HepG2 (cell line): ENCODE measurements around the gene ACSL4. TPM values are rescaled to one million over a fixed set of nuclear protein-coding genes. Genes with fewer than 3 reads are reported as not detected.

Source experiments
- ATAC-seq: fragments of 200-7000 bp; cut with Tn5 transposase; 3 replicates; pipeline ENCODE4 v1.9.1; 2020; ENCODE audit warnings: mild to moderate bottlenecking, moderate library complexity
- BruUV-seq: library from RNA; stranded (reverse); fragments of 400-500 nt; replicated peaks from 2 replicates; lab custom pipeline; 2021; lab: Mats Ljungman, UMichigan
- CTCF ChIA-PET: fragments of 300-600 bp; formaldehyde crosslinking; extraction: SDS; loops from one replicate; lab custom pipeline; 2021; ENCODE audit warnings: low total read pairs, inconsistent platforms, low intra/inter-chr PET ratio; lab: Yijun Ruan, JAX
- POLR2A ChIA-PET: fragments of 350-600 bp; sonication (Branson Sonifier 250); formaldehyde crosslinking; loops from one replicate; lab custom pipeline; 2020; ENCODE audit warnings: antibody characterized with exemption, inconsistent platforms; lab: Yijun Ruan, JAX
- DNase-seq: peaks from one replicate; pipeline ENCODE4 v3.0.0-alpha.2; 2015; ENCODE audit warnings: low spot score
- FAIRE-seq: peaks from 3 replicates; lab custom pipeline; 2011; peaks lifted over from hg19 to GRCh38; lab: Jason Lieb, UNC
- H2AFZ ChIP-seq: one replicate; pipeline ENCODE4 v1.6.1; 2011; ENCODE audit warnings: low read length, inconsistent platforms
- H3K27ac ChIP-seq: fragments of 300-600 bp; 3 replicates; pipeline ENCODE4 v1.8.0; 2011; ENCODE audit warnings: mixed run types, mild to moderate bottlenecking, mixed read lengths, low read length, inconsistent platforms; ENCODE audit not compliant: insufficient read depth; ENCODE audit errors: extremely low read length
- H3K27me3 ChIP-seq, 2 experiments: fragments of 200-600 bp in 1 of 2; 2 replicates in 1 of 2; 3 replicates in 1 of 2; pipeline versions ENCODE4 v1.6.0 to v1.8.0; 2011; ENCODE audit warnings: low read length in 2 of 2, mild to moderate bottlenecking in 2 of 2, moderate library complexity in 2 of 2, inconsistent platforms in 1 of 2; ENCODE audit not compliant: insufficient read depth in 2 of 2, control insufficient read depth in 1 of 2
- H3K36me3 ChIP-seq, 2 experiments: fragments of 200-600 bp in 1 of 2; replicated peaks in 1 of 2; 2 replicates in 1 of 2; 3 replicates in 1 of 2; pipeline versions ENCODE4 v1.5.1 to v1.8.0; 2011; ENCODE audit warnings: low read length in 2 of 2, inconsistent platforms in 1 of 2; ENCODE audit not compliant: insufficient read depth in 2 of 2, control insufficient read depth in 1 of 2
- H3K4me1 ChIP-seq: 2 replicates; pipeline ENCODE4 v1.5.1; 2012; ENCODE audit warnings: low read length, inconsistent platforms; ENCODE audit not compliant: insufficient read depth
- H3K4me2 ChIP-seq: 2 replicates; pipeline ENCODE4 v1.6.0; 2011; ENCODE audit warnings: low read depth, low read length, inconsistent platforms
- H3K4me3 ChIP-seq, 3 experiments: fragments of 200-600 bp in 1 of 3; sonication (generic), shearing (Covaris generic) in 1 of 3; replicated peaks in 1 of 3; 2 replicates each; pipeline ENCODE4 v1.5.1; 2011 to 2016; ENCODE audit warnings: low read length in 3 of 3, inconsistent platforms in 2 of 3, low read depth in 2 of 3, mild to moderate bottlenecking in 2 of 3, control low read depth in 1 of 3, mixed read lengths in 1 of 3; ENCODE audit not compliant: insufficient read depth in 1 of 3
- H3K79me2 ChIP-seq: one replicate; pipeline ENCODE4 v1.6.1; 2011; ENCODE audit warnings: low read length, inconsistent platforms; ENCODE audit not compliant: insufficient read depth
- H3K9ac ChIP-seq: 2 replicates; pipeline ENCODE4 v1.6.0; 2011; ENCODE audit warnings: mild to moderate bottlenecking, low read depth, low read length, inconsistent platforms; ENCODE audit not compliant: insufficient read depth
- H3K9me3 ChIP-seq: 2 replicates; pipeline ENCODE4 v1.5.1; 2012; ENCODE audit warnings: mild to moderate bottlenecking, low read length
- H4K20me1 ChIP-seq: 2 replicates; pipeline ENCODE4 v1.6.0; 2011; ENCODE audit warnings: inconsistent platforms, mild to moderate bottlenecking, low read length, moderate library complexity; ENCODE audit not compliant: insufficient read depth
- ADNP ChIP-seq: sonication (generic); formaldehyde crosslinking; IDR thresholded peaks from 2 replicates; pipeline ENCODE4 v1.4.0; 2020; ENCODE audit warnings: missing genetic modification reagents
- ATF7 ChIP-seq, 2 experiments: fragments of 450-650 bp in 1 of 2; sonication (generic) in 1 of 2; formaldehyde crosslinking in 1 of 2; IDR thresholded peaks; 2 replicates each; pipeline versions ENCODE4 v1.4.0 to v1.6.1; 2016 to 2020; ENCODE audit warnings: antibody characterized with exemption in 1 of 2, mild to moderate bottlenecking in 1 of 2, missing genetic modification reagents in 1 of 2
- ETS1 ChIP-seq: sonication (generic); formaldehyde crosslinking; IDR thresholded peaks from 2 replicates; pipeline ENCODE4 v1.4.0; 2020; ENCODE audit warnings: missing genetic modification reagents
- HDAC1 ChIP-seq: sonication (generic); formaldehyde crosslinking; IDR thresholded peaks from 2 replicates; pipeline ENCODE4 v1.5.1; 2020; ENCODE audit warnings: mild to moderate bottlenecking, missing genetic modification reagents
- PREB ChIP-seq: sonication (generic); formaldehyde crosslinking; IDR thresholded peaks from 2 replicates; pipeline ENCODE4 v1.4.0; 2020; ENCODE audit warnings: missing genetic modification reagents
- THAP9 ChIP-seq: sonication (generic); formaldehyde crosslinking; IDR thresholded peaks from 2 replicates; pipeline ENCODE4; 2020; ENCODE audit warnings: missing genetic modification reagents, mild to moderate bottlenecking, borderline replicate concordance
- TP53 ChIP-seq: sonication (generic); formaldehyde crosslinking; conservative IDR thresholded peaks from 2 replicates; pipeline ENCODE4 v1.4.0; 2020; ENCODE audit warnings: missing genetic modification reagents
- TRAFD1 ChIP-seq: sonication (generic); formaldehyde crosslinking; IDR thresholded peaks from 2 replicates; pipeline ENCODE4 v1.5.1; 2020; ENCODE audit warnings: missing genetic modification reagents, mild to moderate bottlenecking, borderline replicate concordance
- ZFP91 ChIP-seq: sonication (generic); formaldehyde crosslinking; IDR thresholded peaks from 2 replicates; pipeline ENCODE4 v1.9.0; 2022; ENCODE audit warnings: missing genetic modification reagents, mild to moderate bottlenecking, borderline replicate concordance
- ZHX1 ChIP-seq: sonication (generic); formaldehyde crosslinking; IDR thresholded peaks from 2 replicates; pipeline ENCODE4 v1.8.1; 2022; ENCODE audit warnings: low read depth, mild to moderate bottlenecking, missing genetic modification reagents
- WGBS: methylation state at CpG from one replicate; pipeline ENCODE4 v1.1.6; 2017; ENCODE audit warnings: low lambda C conversion rate; 5-methylcytosine and 5-hydroxymethylcytosine counted together
- in situ Hi-C: cut with HindIII; loops from 2 replicates; pipeline ENCODE4 v1.10.0; 2017; ENCODE audit warnings: low pct_unique_long_range_greater_than_20kb; ENCODE audit not compliant: extremely low pct_ligation_motif_present
- intact Hi-C: fragments of 100-400 bp; cut with micrococcal nuclease; formaldehyde crosslinking; loops from one replicate; pipeline ENCODE4 v1.10.0; 2022; ENCODE audit not compliant: unreplicated experiment
- polyA plus RNA-seq, 8 experiments: library from polyadenylated mRNA; depleted of rRNA in 3 of 8; stranded (reverse) in 7 of 8; unstranded in 1 of 8; fragments of >200 nt; fragmentation: Illumina TruSeq in 4 of 8; extraction: Trizol in 4 of 8; gene quantifications; 2 replicates each; pipeline versions ENCODE4 v1.2.1 to v1.2.3, GENCODE V29; 2011 to 2016; ENCODE audit warnings: low read depth in 4 of 8, missing spikeins in 1 of 8, mixed read lengths in 1 of 8; ENCODE audit not compliant: insufficient read depth in 1 of 8
- total RNA-seq, 5 experiments: library from RNA; depleted of rRNA; stranded (reverse); fragments of >200 nt; fragmentation: Illumina TruSeq; extraction: Trizol; gene quantifications; 2 replicates each; pipeline ENCODE4 v1.2.3, GENCODE V29; 2016; ENCODE audit warnings: low read depth in 1 of 5

Gene ACSL4
- total and polyA plus RNA-seq, 2 of the 13 experiments (the other 11 are each of a cell fraction or from before 2014, with no cell fraction given) = 207 to 316 TPM

GRCh38 chrX:109623997-109624396, 109.1 kb downstream of the ACSL4 start (continued):
- no peak for TF ChIP-seq PREB (CRISPR knock-in tag)
- TF ChIP-seq TP53 (CRISPR knock-in tag) = no peak
- no peak for TF ChIP-seq ADNP (CRISPR knock-in tag)
- TF ChIP-seq ZFP91 (CRISPR knock-in tag) = no peak

GRCh38 chrX:109622270-109622669, 110.8 kb downstream of the ACSL4 start:
- FAIRE-seq (no peak), ATAC-seq (no peak), DNase-seq (no peak)
- H3K36me3 ChIP-seq = no peaks in the 10 kb centered on the region
- no TSS peak for BruUV-seq
- no peak overlapping the region for H2AFZ ChIP-seq
- peaks cover 12% of the 10 kb centered on the region for H3K4me1 ChIP-seq
- H3K27me3 ChIP-seq = no peaks in the 10 kb centered on the region
- H3K9me3 ChIP-seq = no peaks in the 10 kb centered on the region
- ChIA-PET POLR2A (no interaction called here), CTCF (no interaction called here)
- H3K4me3 ChIP-seq = no peak overlapping the region
- no peak overlapping the region for H3K27ac ChIP-seq
- no peaks in the 10 kb centered on the region for H4K20me1 ChIP-seq
- H3K79me2 ChIP-seq = no peaks in the 10 kb centered on the region
- intact Hi-C loops = no loop called here
- in situ Hi-C loops = no loop called here
- no peak overlapping the region for H3K4me2 ChIP-seq
- no peak overlapping the region for H3K9ac ChIP-seq
- WGBS = 96% methylated on average over 4 of the region's 4 CpGs
- no peak for TF ChIP-seq HDAC1 (CRISPR knock-in tag)
- no peak for TF ChIP-seq ATF7 (IDR thresholded peaks at IDR 0.05)
- TF ChIP-seq ATF7 (CRISPR knock-in tag; IDR thresholded peaks at IDR 0.05) = no peak
- TF ChIP-seq THAP9 = no peak
- no peak for TF ChIP-seq TRAFD1
- no peak for TF ChIP-seq ETS1 (CRISPR knock-in tag)
- TF ChIP-seq ZHX1 (CRISPR knock-in tag) = no peak
